ENCODE measurements around the gene GNAI1.

DNA sequence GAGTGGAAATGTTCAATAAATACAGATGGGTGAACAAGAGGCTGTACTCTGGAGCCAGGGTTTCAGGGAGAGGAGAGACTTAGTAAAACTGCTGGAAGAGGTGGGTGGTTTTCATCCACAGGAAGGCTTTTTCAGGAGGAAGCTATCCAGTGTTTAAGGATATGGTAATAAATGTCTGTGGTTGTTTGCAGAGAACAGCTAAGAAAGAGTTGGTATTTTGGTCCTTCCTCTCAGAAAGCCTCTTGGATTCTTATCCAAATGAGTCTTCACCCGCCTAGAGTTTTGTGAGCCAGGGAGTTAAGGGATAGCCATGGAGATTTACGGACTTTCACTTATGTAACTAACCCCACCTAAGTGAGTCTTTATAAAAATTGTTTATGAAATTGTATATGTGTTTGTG lies 95.7 kb downstream of the GNAI1 start:
- TF ChIP-seq, protein P1, sequence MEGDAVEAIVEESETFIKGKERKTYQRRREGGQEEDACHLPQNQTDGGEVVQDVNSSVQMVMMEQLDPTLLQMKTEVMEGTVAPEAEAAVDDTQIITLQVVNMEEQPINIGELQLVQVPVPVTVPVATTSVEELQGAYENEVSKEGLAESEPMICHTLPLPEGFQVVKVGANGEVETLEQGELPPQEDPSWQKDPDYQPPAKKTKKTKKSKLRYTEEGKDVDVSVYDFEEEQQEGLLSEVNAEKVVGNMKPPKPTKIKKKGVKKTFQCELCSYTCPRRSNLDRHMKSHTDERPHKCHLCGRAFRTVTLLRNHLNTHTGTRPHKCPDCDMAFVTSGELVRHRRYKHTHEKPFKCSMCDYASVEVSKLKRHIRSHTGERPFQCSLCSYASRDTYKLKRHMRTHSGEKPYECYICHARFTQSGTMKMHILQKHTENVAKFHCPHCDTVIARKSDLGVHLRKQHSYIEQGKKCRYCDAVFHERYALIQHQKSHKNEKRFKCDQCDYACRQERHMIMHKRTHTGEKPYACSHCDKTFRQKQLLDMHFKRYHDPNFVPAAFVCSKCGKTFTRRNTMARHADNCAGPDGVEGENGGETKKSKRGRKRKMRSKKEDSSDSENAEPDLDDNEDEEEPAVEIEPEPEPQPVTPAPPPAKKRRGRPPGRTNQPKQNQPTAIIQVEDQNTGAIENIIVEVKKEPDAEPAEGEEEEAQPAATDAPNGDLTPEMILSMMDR (IDR thresholded peaks at IDR 0.05; ENCODE audit: borderline replicate concordance, extremely low read depth, low read length, poor library complexity, severe bottlenecking): no peak
- no peak for TF ChIP-seq EZH2 (IDR thresholded peaks at IDR 0.05; ENCODE audit: borderline replicate concordance, low read depth, low read length, severe bottlenecking)
